ENCODE results near the gene TAPT1. TPM values are rescaled to one million over a fixed set of nuclear protein-coding genes. Genes with fewer than 3 reads are reported as not detected.

TAPT1 gene
- total and polyA plus RNA-seq, 2 of the 13 experiments (the other 11 are each of a cell fraction or from before 2014, with no cell fraction given) = 24.5 to 25.3 TPM

GRCh38 chr4:16161851-16162408 is 64.3 kb downstream of the TAPT1 start:
- intact Hi-C loops (cut with micrococcal nuclease; ENCODE audit: unreplicated experiment) (loop anchor here (2.0 to 10.0 kb wide), 2 partner anchors 47 to 79 kb away; no protein-coding TSS in a partner anchor), in situ Hi-C loops (cut with HindIII; ENCODE audit: extremely low pct_ligation_motif_present, low pct_unique_long_range_greater_than_20kb) (no loop called here)
- CTCF ChIA-PET (ENCODE audit: low intra/inter-chr PET ratio, low total read pairs) = interaction anchor here (0.8 kb wide), 1 partner anchor 135 kb away, joined by 3 read pairs; no protein-coding TSS in a partner anchor
- Histone ChIP-seq H3K27me3 (ENCODE audit: control insufficient read depth in 1 of 2, insufficient read depth in 2 of 2, low read length in 2 of 2) (no peaks in the 10 kb centered on the region; a peak in 1 of 5 replicates), H3K27ac (ENCODE audit: extremely low read length, insufficient read depth, low read length) (no peak overlapping the region), H4K20me1 (ENCODE audit: insufficient read depth, low read length) (no peaks in the 10 kb centered on the region), H3K9me3 (ENCODE audit: low read length) (no peaks in the 10 kb centered on the region), H2AFZ (ENCODE audit: low read length) (no peak overlapping the region), H3K36me3 (replicated peaks in 1 of 2; ENCODE audit: control insufficient read depth in 1 of 2, insufficient read depth in 2 of 2, low read length in 2 of 2) (peaks cover 10 to 34% of the 10 kb centered on the region in 2 experiments; a peak in 2 of 5 replicates), H3K4me1 (ENCODE audit: insufficient read depth, low read length) (peaks cover 19% of the 10 kb centered on the region), H3K4me2 (ENCODE audit: low read depth, low read length) (no peak overlapping the region), H3K4me3 (replicated peaks in 1 of 3; ENCODE audit: insufficient read depth in 1 of 3, low read depth in 2 of 3, low read length in 3 of 3) (no peak overlapping the region), H3K9ac (ENCODE audit: insufficient read depth, low read depth, low read length) (no peak overlapping the region), H3K79me2 (ENCODE audit: insufficient read depth, low read length) (no peaks in the 10 kb centered on the region)
- no peak for ATAC-seq
- BruUV-seq (replicated peaks) = no TSS peak
- no peak for DNase-seq (ENCODE audit: low spot score)
- POLR2A ChIA-PET = no interaction called here
- peak; percentile 37 for TF ChIP-seq CTCF (CRISPR knock-in tag; IDR thresholded peaks at IDR 0.05)
- no peak for TF ChIP-seq PITX1 (CRISPR knock-in tag; IDR thresholded peaks at IDR 0.05)
- peak; percentile 44 for TF ChIP-seq STAG1 (CRISPR knock-in tag; IDR thresholded peaks at IDR 0.05)
- TF ChIP-seq ISL2 (CRISPR knock-in tag; IDR thresholded peaks at IDR 0.05) = no peak
- no peak for TF ChIP-seq NAIF1 (CRISPR knock-in tag; IDR thresholded peaks at IDR 0.05; ENCODE audit: borderline replicate concordance)
- 82% methylated on average over 6 of the region's 6 CpGs for WGBS (ENCODE audit: low lambda C conversion rate)
- no peak for FAIRE-seq

- H3K36me3 ChIP-seq (replicated peaks in 1 of 2; ENCODE audit: control insufficient read depth in 1 of 2, insufficient read depth in 2 of 2, low read length in 2 of 2) = peaks cover 6 to 21% of the 10 kb centered on the region in 2 experiments; a peak in 1 of 5 replicates
- H3K27me3 ChIP-seq (ENCODE audit: control insufficient read depth in 1 of 2, insufficient read depth in 2 of 2, low read length in 2 of 2) = no peaks in the 10 kb centered on the region; a peak in 1 of 5 replicates
- CTCF ChIA-PET (ENCODE audit: low intra/inter-chr PET ratio, low total read pairs) = no interaction called here
- in situ Hi-C loops (cut with HindIII; ENCODE audit: extremely low pct_ligation_motif_present, low pct_unique_long_range_greater_than_20kb) = no loop called here
- intact Hi-C loops (cut with micrococcal nuclease; ENCODE audit: unreplicated experiment) = loop anchor here (2.0 to 10.0 kb wide), 2 partner anchors 46 to 78 kb away; no protein-coding TSS in a partner anchor
- H3K79me2 ChIP-seq (ENCODE audit: insufficient read depth, low read length) = no peaks in the 10 kb centered on the region
- no peak overlapping the region for H3K27ac ChIP-seq (ENCODE audit: extremely low read length, insufficient read depth, low read length)
- H3K4me3 ChIP-seq (replicated peaks in 1 of 3; ENCODE audit: insufficient read depth in 1 of 3, low read depth in 2 of 3, low read length in 3 of 3) = no peak overlapping the region
- FAIRE-seq = no peak
- H3K9me3 ChIP-seq (ENCODE audit: low read length) = no peaks in the 10 kb centered on the region
- BruUV-seq (replicated peaks) = no TSS peak
- H4K20me1 ChIP-seq (ENCODE audit: insufficient read depth, low read length) = no peaks in the 10 kb centered on the region
- peaks cover 19% of the 10 kb centered on the region for H3K4me1 ChIP-seq (ENCODE audit: insufficient read depth, low read length)
- no peak for DNase-seq (ENCODE audit: low spot score)
- H3K4me2 ChIP-seq (ENCODE audit: low read depth, low read length) = no peak overlapping the region
- no peak for ATAC-seq
- WGBS (ENCODE audit: low lambda C conversion rate) = 79% methylated on average over 3 of the region's 3 CpGs
- POLR2A ChIA-PET = no interaction called here
- H2AFZ ChIP-seq (ENCODE audit: low read length) = no peak overlapping the region
- no peak overlapping the region for H3K9ac ChIP-seq (ENCODE audit: insufficient read depth, low read depth, low read length)
- TF ChIP-seq PBX3 (CRISPR knock-in tag; IDR thresholded peaks at IDR 0.05; ENCODE audit: borderline replicate concordance) (no peak), MAFG (CRISPR knock-in tag; IDR thresholded peaks at IDR 0.05) (no peak), SMC3 (IDR thresholded peaks at IDR 0.05; ENCODE audit: low read length) (no peak), NFYC (CRISPR knock-in tag; IDR thresholded peaks at IDR 0.05) (no peak), CEBPZ (IDR thresholded peaks at IDR 0.05; ENCODE audit: low read length) (no peak)
Measured at GRCh38 chr4:16160457-16160856, 65.8 kb downstream of the TAPT1 start.

All from HepG2 (cell line).